GM12872 (cell line): ENCODE data around the gene SELENON.

Experiments used
- CTCF ChIP-seq: IDR thresholded peaks from 3 replicates; pipeline ENCODE4 v1.5.1; 2011; ENCODE audit warnings: low read depth, mild to moderate bottlenecking, low read length, moderate library complexity; ENCODE audit not compliant: insufficient read depth

The SELENON gene

GRCh38 chr1:25766721-25767436 lies 33.1 kb upstream of the SELENON start:
- TF ChIP-seq CTCF, result no peak

- TF ChIP-seq CTCF, result no peak
Measured at GRCh38 chr1:25767437-25767770, 32.6 kb upstream of the SELENON start.

- no peak for TF ChIP-seq CTCF
Measured at GRCh38 chr1:25768999-25769398, 31.0 kb upstream of the SELENON start.

GRCh38 chr1:25769625-25770383 lies 30.2 kb upstream of the SELENON start:
- no peak for TF ChIP-seq CTCF

GRCh38 chr1:25770541-25771220 lies 29.3 kb upstream of the SELENON start:
- TF ChIP-seq CTCF, result no peak

GRCh38 chr1:25771221-25772114 lies 28.5 kb upstream of the SELENON start:
- no peak for TF ChIP-seq CTCF
